Kidney (tissue), 14 donors: Measurements from ENCODE around the gene ASTN2. TPM values are rescaled to one million over a fixed set of nuclear protein-coding genes. Genes with fewer than 3 reads are reported as not detected.

Source experiments
- DNase-seq, 5 donors: peaks; one replicate each; pipeline ENCODE4 v3.0.0-alpha.2; 2013 to 2020
- FAIRE-seq: peaks from 2 replicates; lab custom pipeline; 2012; peaks lifted over from hg19 to GRCh38; lab: Jason Lieb, UNC
- H3K27ac ChIP-seq, 2 donors: one replicate each; pipeline ENCODE4 v1.7.0; 2013; ENCODE audit warnings: low read depth in 2 of 2, low read length in 2 of 2, inconsistent platforms in 1 of 2
- H3K27me3 ChIP-seq: one replicate; pipeline ENCODE4 v1.7.1; 2013; ENCODE audit warnings: low read length, inconsistent platforms; ENCODE audit not compliant: control insufficient read depth, insufficient read depth
- H3K36me3 ChIP-seq, 3 donors: one replicate each; pipeline versions ENCODE4 v1.7.0 to v1.7.1; 2013; ENCODE audit warnings: low read length in 3 of 3, control low read depth in 1 of 3, inconsistent platforms in 1 of 3; ENCODE audit not compliant: insufficient read depth in 3 of 3, control insufficient read depth in 2 of 3
- H3K4me1 ChIP-seq, 3 donors: one replicate each; pipeline versions ENCODE4 v1.7.0 to v1.7.1; 2013; ENCODE audit warnings: low read length in 3 of 3, inconsistent platforms in 1 of 3, low read depth in 1 of 3; ENCODE audit not compliant: control insufficient read depth in 2 of 3, insufficient read depth in 2 of 3
- H3K4me3 ChIP-seq, 3 donors: one replicate each; pipeline versions ENCODE4 v1.7.0 to v1.8.1; 2013; ENCODE audit warnings: low read length in 3 of 3, control low read depth in 1 of 3, inconsistent platforms in 1 of 3
- H3K9ac ChIP-seq, 3 donors: one replicate each; pipeline versions ENCODE4 v1.7.0 to v1.7.1; 2013; ENCODE audit warnings: low read length in 3 of 3, control low read depth in 1 of 3, inconsistent platforms in 1 of 3
- H3K9me3 ChIP-seq, 3 donors: one replicate each; pipeline versions ENCODE4 v1.7.0 to v1.7.1; 2013; ENCODE audit warnings: low read length in 3 of 3, control low read depth in 1 of 3, inconsistent platforms in 1 of 3; ENCODE audit not compliant: control insufficient read depth in 2 of 3, insufficient read depth in 1 of 3
- CTCF ChIP-seq: IDR thresholded peaks from 3 replicates; pipeline ENCODE4 v1.5.1; 2012; ENCODE audit warnings: mild to moderate bottlenecking, moderate library complexity, borderline replicate concordance; ENCODE audit not compliant: insufficient read depth; ENCODE audit errors: extremely low read depth
- intact Hi-C: fragments of 100-400 bp; cut with DNase I; formaldehyde crosslinking; loops from one replicate; pipeline ENCODE4 v1.11.1; 2022
- polyA plus RNA-seq: library from polyadenylated mRNA; stranded (reverse); fragments of 350-450 nt; fragmentation: Illumina TruSeq; extraction: RNeasy Lipid Tissue Mini Kit (QIAGEN cat#74804); gene quantifications from one replicate; pipeline ENCODE4 v1.2.3, GENCODE V29; 2014; ENCODE audit warnings: low read depth, low replicate concordance; ENCODE audit not compliant: insufficient read depth
- total RNA-seq: library from RNA; stranded (reverse); fragmentation: NEBNext Ultra II Directional; extraction: Animal tissue kit (Norgen Biotek cat#: 25700); gene quantifications from one replicate; pipeline ENCODE4 v1.2.1, GENCODE V29; 2021
- donor health status: control.
- donor health status: control.
- donor health status: control.
- donor health status: control.
- donor health status: control.
- donor health status: DM: yes; HTN: yes; CAD: no.
- donor health status: Normal renal cell carcinoma (clear cell type).

The ASTN2 gene
- total and polyA plus RNA-seq, 2 donors from 2014 or later, result 7.6 to 11.5 TPM

- TF ChIP-seq CTCF, result no peak
- Histone ChIP-seq H3K36me3 (no peaks in the 10 kb centered on the region), H3K4me1 (no peaks in the 10 kb centered on the region), H3K9ac (no peak overlapping the region), H3K9me3 (no peaks in the 10 kb centered on the region), H3K27me3 (no peaks in the 10 kb centered on the region), H3K27ac (no peak overlapping the region), H3K4me3 (no peak overlapping the region)
- intact Hi-C loops, result no loop called here
- DNase-seq (no peak), FAIRE-seq (no peak)
These were observed 11.4 kb downstream of the ASTN2 start for GRCh38 chr9:117403403-117403811.

- no peak for TF ChIP-seq CTCF
- Histone ChIP-seq H3K9me3 (no peaks in the 10 kb centered on the region), H3K36me3 (no peaks in the 10 kb centered on the region), H3K4me1 (no peaks in the 10 kb centered on the region), H3K27ac (no peak overlapping the region), H3K27me3 (no peaks in the 10 kb centered on the region), H3K9ac (no peak overlapping the region), H3K4me3 (no peak overlapping the region)
- FAIRE-seq (no peak), DNase-seq (peak in 2 of 5 donors; percentile 34 to 38)
- intact Hi-C loops, result no loop called here
These were observed 14.7 kb downstream of the ASTN2 start for GRCh38 chr9:117400171-117400570.

GRCh38 chr9:117395151-117395650 lies 19.7 kb downstream of the ASTN2 start:
- TF ChIP-seq CTCF, result no peak
- no peak for FAIRE-seq
- no peaks in the 10 kb centered on the region for H3K9me3 ChIP-seq
- no peaks in the 10 kb centered on the region for H3K27me3 ChIP-seq
- H3K36me3 ChIP-seq, result no peaks in the 10 kb centered on the region
- intact Hi-C loops, result no loop called here
- DNase-seq, result peak in 4 of 5 donors; percentile 48 to 80 (median 70)
- H3K9ac ChIP-seq, result no peak overlapping the region
- H3K27ac ChIP-seq, result no peak overlapping the region
- H3K4me3 ChIP-seq, result no peak overlapping the region
- H3K4me1 ChIP-seq, result no peaks in the 10 kb centered on the region

GRCh38 chr9:117394655-117395054 lies 20.2 kb downstream of the ASTN2 start:
- Histone ChIP-seq H3K27me3 (no peaks in the 10 kb centered on the region), H3K36me3 (no peaks in the 10 kb centered on the region), H3K27ac (no peak overlapping the region), H3K9me3 (no peaks in the 10 kb centered on the region), H3K4me3 (no peak overlapping the region), H3K4me1 (no peaks in the 10 kb centered on the region), H3K9ac (no peak overlapping the region)
- FAIRE-seq (no peak), DNase-seq (no peak)
- no peak for TF ChIP-seq CTCF
- intact Hi-C loops, result no loop called here
